Epithelial cell of proximal tubule (primary cell): ENCODE measurements around the gene LTBR. TPM values are rescaled to one million over a fixed set of nuclear protein-coding genes. Genes with fewer than 3 reads are reported as not detected.
"Not testable (repeated sequence)": the region's sequence is repeated elsewhere in the genome, so short reads cannot be mapped to it uniquely, and the experiment has no call there.

Source experiments
- DNase-seq: peaks from one replicate; pipeline ENCODE4 v3.0.0-alpha.2; 2011; ENCODE audit warnings: low read depth
- H3K4me3 ChIP-seq: 2 replicates; pipeline ENCODE4 v1.5.1; 2011; ENCODE audit warnings: low read depth, mild to moderate bottlenecking, low read length
- CTCF ChIP-seq: conservative IDR thresholded peaks from 2 replicates; pipeline ENCODE4 v1.5.1; 2012; ENCODE audit warnings: low read depth, mild to moderate bottlenecking, low read length
- total RNA-seq: library from RNA; depleted of rRNA; stranded (reverse); fragments of >200 nt; gene quantifications from 2 replicates; pipeline ENCODE4 v1.2.3, GENCODE V29; 2015

The LTBR gene
- total RNA-seq, 1 donor from 2014 or later = 152 TPM

DNA sequence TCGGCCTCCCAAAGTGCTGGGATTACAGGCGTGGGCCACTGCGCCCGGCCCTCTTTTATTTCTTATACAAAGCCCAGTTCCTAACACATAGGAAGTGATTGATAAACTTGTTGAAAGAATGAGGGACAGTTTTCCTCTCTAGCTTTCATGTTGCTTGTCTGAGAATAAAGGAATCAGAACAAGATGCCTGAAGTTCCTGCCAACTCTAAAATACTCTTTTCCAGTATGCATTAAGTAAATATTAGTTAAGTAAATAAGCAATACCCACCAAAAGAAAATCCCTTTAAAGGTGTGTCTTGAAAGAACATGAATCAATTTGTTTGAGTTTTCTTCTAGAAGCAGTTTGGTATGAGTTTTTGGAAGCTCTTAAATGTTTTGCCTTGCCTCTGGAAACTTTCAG, 36.4 kb downstream of the LTBR start:
- DNase-seq = no peak
- H3K4me3 ChIP-seq = no peak overlapping the region
- TF ChIP-seq CTCF = no peak

- peak; percentile 86 for TF ChIP-seq CTCF
- peak; percentile 58 for DNase-seq
- no peak overlapping the region for H3K4me3 ChIP-seq
These were observed 39.5 kb downstream of the LTBR start for GRCh38 chr12:6423267-6424007.

- no peak overlapping the region for H3K4me3 ChIP-seq
- peak; percentile 6 for DNase-seq
- no peak for TF ChIP-seq CTCF
These were observed 40.0 kb downstream of the LTBR start for GRCh38 chr12:6424008-6424347.

DNA sequence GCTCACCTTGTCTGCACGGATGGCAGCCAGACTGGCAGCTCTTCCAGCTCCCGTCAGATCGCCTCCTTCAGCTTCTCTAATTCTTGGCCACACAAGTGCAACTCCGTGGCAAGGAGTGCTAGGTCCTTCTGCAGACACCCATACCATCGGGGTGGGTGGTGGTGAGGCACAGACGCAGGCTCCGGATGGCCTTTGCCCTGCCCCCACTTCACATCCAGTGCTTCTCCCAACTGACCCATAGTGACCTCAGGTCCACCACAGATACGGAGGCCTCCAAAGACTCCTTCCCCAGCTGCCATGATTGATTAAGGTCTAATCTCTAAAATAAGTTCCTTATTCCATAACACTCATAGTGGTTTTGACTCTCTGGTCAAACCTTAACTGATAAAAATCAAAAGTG, 40.9 kb downstream of the LTBR start:
- no peak for TF ChIP-seq CTCF
- no peak for DNase-seq
- no peak overlapping the region for H3K4me3 ChIP-seq

GRCh38 chr12:6425590-6426531, 41.9 kb downstream of the LTBR start:
- DNase-seq = peak; percentile 16
- TF ChIP-seq CTCF = no peak

GRCh38 chr12:6426882-6427671, 43.1 kb downstream of the LTBR start:
- H3K4me3 ChIP-seq = no peak overlapping the region
- TF ChIP-seq CTCF = no peak
- peak; percentile 18 for DNase-seq

More at GRCh38 chr12:6425590-6426531, 41.9 kb downstream of the LTBR start:
- no peak overlapping the region for H3K4me3 ChIP-seq

DNA sequence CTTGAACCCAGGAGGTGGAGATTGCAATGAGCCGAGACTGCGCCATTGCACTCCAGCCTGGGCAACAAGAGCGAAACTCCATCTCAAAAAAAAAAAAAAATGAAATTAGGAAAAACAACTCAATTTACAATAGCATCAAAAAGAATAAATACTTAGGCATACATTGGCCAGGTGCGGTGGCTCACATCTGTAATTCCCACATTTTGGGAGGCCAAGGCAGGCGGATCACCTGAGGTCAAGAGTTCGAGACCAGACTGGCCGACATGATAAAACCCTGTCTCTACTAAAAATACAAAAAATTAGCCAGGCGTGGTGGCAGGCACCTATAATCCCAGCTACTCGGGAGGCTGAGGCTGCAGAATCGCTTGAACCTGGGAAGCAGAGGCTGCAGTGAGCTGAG, 43.8 kb downstream of the LTBR start:
- not testable (repeated sequence) for DNase-seq, H3K4me3 ChIP-seq
